A549 (cell line): ENCODE data around the gene SARM1. TPM values are rescaled to one million over a fixed set of nuclear protein-coding genes. Genes with fewer than 3 reads are reported as not detected.
A peak's percentile ranks its signal among the peaks of the same experiment; 100 is the strongest.

Source experiments
- ATAC-seq, 2 experiments: fragments of 200-7000 bp in 1 of 2; fragments of >200 bp in 1 of 2; cut with Nextera tagmentation in 1 of 2; cut with Tn5 transposase in 1 of 2; 3 replicates each; pipeline versions ENCODE4 v1.8.0 to v1.9.1; 2018 to 2020; ENCODE audit warnings: mild to moderate bottlenecking in 1 of 2, moderate library complexity in 1 of 2
- CTCF ChIA-PET: fragments of 300-600 bp; sonication (Branson Sonifier 250); formaldehyde crosslinking; extraction: SDS; loops from one replicate; lab custom pipeline; 2021; ENCODE audit warnings: antibody characterized with exemption, inconsistent platforms; lab: Yijun Ruan, JAX
- POLR2A ChIA-PET: fragments of 350-600 bp; formaldehyde crosslinking; extraction: SDS; loops from one replicate; lab custom pipeline; 2021; ENCODE audit warnings: antibody characterized with exemption, inconsistent platforms; lab: Yijun Ruan, JAX
- DNase-seq, 2 experiments: peaks; one replicate each; pipeline versions ENCODE4 v3.0.0 to v3.0.0-alpha.2; 2011 to 2016; ENCODE audit warnings: low read depth in 1 of 2, low spot score in 1 of 2
- FAIRE-seq: peaks from 2 replicates; lab custom pipeline; 2011; peaks lifted over from hg19 to GRCh38; lab: Jason Lieb, UNC
- H3K27ac ChIP-seq, 2 experiments: fragments of >200 bp; sonication (Bioruptor Twin); formaldehyde crosslinking; 3 replicates each; pipeline ENCODE4 v1.5.1; 2016 to 2017
- H3K4me1 ChIP-seq: fragments of >200 bp; sonication (Bioruptor Twin); formaldehyde crosslinking; 3 replicates; pipeline ENCODE4 v1.6.1; 2016
- H3K4me2 ChIP-seq: fragments of >200 bp; sonication (Bioruptor Twin); formaldehyde crosslinking; 3 replicates; pipeline ENCODE4 v1.6.1; 2016
- H3K4me3 ChIP-seq: fragments of >200 bp; sonication (Bioruptor Twin); formaldehyde crosslinking; 3 replicates; pipeline ENCODE4 v1.5.1; 2016
- H3K9me3 ChIP-seq: fragments of >200 bp; sonication (Bioruptor Twin); formaldehyde crosslinking; 3 replicates; pipeline ENCODE4 v1.6.1; 2016
- CEBPB ChIP-seq, 2 experiments: fragments of >200 bp in 1 of 2; sonication (Bioruptor Twin) in 1 of 2; formaldehyde crosslinking in 1 of 2; IDR thresholded peaks; 2 replicates each; pipeline ENCODE4 v1.6.1; 2012 to 2016
- CHD2 ChIP-seq: fragments of 150-350 bp; IDR thresholded peaks from 2 replicates; pipeline ENCODE4 v1.6.1; 2014; ENCODE audit warnings: low read length; ENCODE audit not compliant: partially characterized antibody
- CHD4 ChIP-seq: fragments of 200-600 bp; sonication (generic); IDR thresholded peaks from 2 replicates; pipeline ENCODE4 v1.6.1; 2016; ENCODE audit warnings: antibody characterized with exemption, mild to moderate bottlenecking, borderline replicate concordance
- FOSB ChIP-seq: fragments of 250-450 bp; sonication (Bioruptor Pico); IDR thresholded peaks from 2 replicates; pipeline ENCODE4 v1.5.0; 2020; ENCODE audit warnings: mild to moderate bottlenecking, moderate library complexity
- FOSL2 ChIP-seq, 2 experiments: fragments of 450-650 bp in 1 of 2; fragments of >200 bp in 1 of 2; sonication (Bioruptor Twin) in 1 of 2; formaldehyde crosslinking; IDR thresholded peaks; 2 replicates each; pipeline versions ENCODE4 v1.5.0 to v1.6.1; 2016 to 2020; ENCODE audit warnings: mild to moderate bottlenecking in 1 of 2, moderate library complexity in 1 of 2
- FOXS1 ChIP-seq: fragments of 250-450 bp; sonication (Bioruptor Pico); IDR thresholded peaks from 2 replicates; pipeline ENCODE4 v1.5.0; 2020; ENCODE audit warnings: mild to moderate bottlenecking, moderate library complexity
- HEYL ChIP-seq: fragments of 250-450 bp; sonication (Bioruptor Pico); IDR thresholded peaks from 2 replicates; pipeline ENCODE4 v1.8.0; 2021; ENCODE audit warnings: mild to moderate bottlenecking, moderate library complexity
- HOXB5 ChIP-seq: fragments of 250-450 bp; sonication (Bioruptor Pico); IDR thresholded peaks from 2 replicates; pipeline ENCODE4 v1.5.0; 2020; ENCODE audit warnings: mild to moderate bottlenecking, moderate library complexity
- KDM1A ChIP-seq: fragments of 200-600 bp; sonication (generic); IDR thresholded peaks from 2 replicates; pipeline ENCODE4 v1.6.1; 2016; ENCODE audit warnings: low read depth, mild to moderate bottlenecking
- MAZ ChIP-seq: fragments of 150-350 bp; IDR thresholded peaks from 2 replicates; pipeline ENCODE4 v1.6.1; 2014; ENCODE audit warnings: antibody characterized with exemption, low read depth, low read length, borderline replicate concordance
- MYC ChIP-seq: IDR thresholded peaks from 2 replicates; pipeline ENCODE4 v1.6.1; 2012; ENCODE audit warnings: mild to moderate bottlenecking, inconsistent platforms, low read length, improper control_type of control experiment, borderline replicate concordance
- NPAS2 ChIP-seq: fragments of 250-450 bp; sonication (Bioruptor Pico); IDR thresholded peaks from 2 replicates; pipeline ENCODE4 v1.8.0; 2022; ENCODE audit warnings: mild to moderate bottlenecking, moderate library complexity, borderline replicate concordance
- NR3C1 ChIP-seq: fragments of >200 bp; sonication (Bioruptor Twin); formaldehyde crosslinking; IDR thresholded peaks from 3 replicates; pipeline ENCODE4 v1.6.1; 2017
- PHF8 ChIP-seq: fragments of 200-600 bp; sonication (generic); IDR thresholded peaks from 2 replicates; pipeline ENCODE4 v1.6.1; 2016; ENCODE audit warnings: low read depth, mild to moderate bottlenecking, antibody characterized with exemption, moderate library complexity, borderline replicate concordance
- POLR2AphosphoS2 ChIP-seq: conservative IDR thresholded peaks from 2 replicates; pipeline ENCODE4 v1.6.1; 2012; ENCODE audit warnings: low read length, improper control_type of control experiment, inconsistent platforms
- RCOR1 ChIP-seq: fragments of 150-350 bp; IDR thresholded peaks from 2 replicates; pipeline ENCODE4 v1.6.1; 2014; ENCODE audit warnings: antibody characterized with exemption, low read length, low read depth
- RFX5 ChIP-seq: fragments of 450-650 bp; IDR thresholded peaks from 2 replicates; pipeline ENCODE4 v1.7.1; 2014; ENCODE audit warnings: antibody characterized with exemption, mild to moderate bottlenecking, moderate library complexity
- SREBF2 ChIP-seq: fragments of 450-650 bp; IDR thresholded peaks from 2 replicates; pipeline ENCODE4 v1.6.1; 2014; ENCODE audit warnings: mild to moderate bottlenecking, moderate library complexity
- TFCP2L1 ChIP-seq: fragments of 250-450 bp; sonication (Bioruptor Pico); IDR thresholded peaks from 2 replicates; pipeline ENCODE4 v1.5.0; 2021; ENCODE audit warnings: mild to moderate bottlenecking
- TP53 ChIP-seq: fragments of 250-450 bp; sonication (Bioruptor Pico); IDR thresholded peaks from 2 replicates; pipeline ENCODE4 v1.5.0; 2021; ENCODE audit warnings: mild to moderate bottlenecking, moderate library complexity
- ZC3H11A ChIP-seq: fragments of 450-650 bp; IDR thresholded peaks from 2 replicates; pipeline ENCODE4 v1.6.1; 2014; ENCODE audit warnings: antibody characterized with exemption, mild to moderate bottlenecking
- ZNF302 ChIP-seq: fragments of 250-450 bp; sonication (Bioruptor Pico); IDR thresholded peaks from 2 replicates; pipeline ENCODE4 v1.9.0; 2021; ENCODE audit warnings: inconsistent platforms, mild to moderate bottlenecking, moderate library complexity
- ZSCAN20 ChIP-seq: fragments of 250-450 bp; sonication (Bioruptor Pico); IDR thresholded peaks from 2 replicates; pipeline ENCODE4 v1.8.0; 2022; ENCODE audit warnings: mild to moderate bottlenecking, moderate library complexity
- WGBS: methylation state at CpG from one replicate; pipeline ENCODE4 v1.1.6; 2017; ENCODE audit errors: missing lambda C conversion rate; 5-methylcytosine and 5-hydroxymethylcytosine counted together
- polyA plus RNA-seq, 4 experiments: library from polyadenylated mRNA; depleted of rRNA in 3 of 4; stranded (reverse); fragments of >200 nt; fragmentation: RNase III in 1 of 4; extraction: RNeasy Plus Mini Kit Qiagen cat#74134 plus additional on column Dnase treatment in 1 of 4; gene quantifications; 2 replicates in 3 of 4; 3 replicates in 1 of 4; pipeline ENCODE4 v1.2.3, GENCODE V29; 2011 to 2017
- TF ChIP-seq, protein P1 (sequence below): fragments of 450-650 bp; IDR thresholded peaks from 2 replicates; pipeline ENCODE4 v1.6.1; 2014; ENCODE audit warnings: antibody characterized with exemption
- TF ChIP-seq, protein P2 (sequence below): IDR thresholded peaks from 2 replicates; pipeline ENCODE4 v1.6.1; 2012; ENCODE audit warnings: low read depth, borderline replicate concordance
- TF ChIP-seq, protein P3 (sequence below): IDR thresholded peaks from 2 replicates; pipeline ENCODE4 v1.6.1; 2012
- TF ChIP-seq, protein P4 (sequence below): fragments of >200 bp; sonication (Bioruptor Twin); formaldehyde crosslinking; IDR thresholded peaks from 3 replicates; pipeline ENCODE4 v1.5.1; 2016

The SARM1 gene
- polyA plus RNA-seq, 2 of the 4 experiments (the other 2 are of a cell fraction): 4.0 to 6.9 TPM

DNA sequence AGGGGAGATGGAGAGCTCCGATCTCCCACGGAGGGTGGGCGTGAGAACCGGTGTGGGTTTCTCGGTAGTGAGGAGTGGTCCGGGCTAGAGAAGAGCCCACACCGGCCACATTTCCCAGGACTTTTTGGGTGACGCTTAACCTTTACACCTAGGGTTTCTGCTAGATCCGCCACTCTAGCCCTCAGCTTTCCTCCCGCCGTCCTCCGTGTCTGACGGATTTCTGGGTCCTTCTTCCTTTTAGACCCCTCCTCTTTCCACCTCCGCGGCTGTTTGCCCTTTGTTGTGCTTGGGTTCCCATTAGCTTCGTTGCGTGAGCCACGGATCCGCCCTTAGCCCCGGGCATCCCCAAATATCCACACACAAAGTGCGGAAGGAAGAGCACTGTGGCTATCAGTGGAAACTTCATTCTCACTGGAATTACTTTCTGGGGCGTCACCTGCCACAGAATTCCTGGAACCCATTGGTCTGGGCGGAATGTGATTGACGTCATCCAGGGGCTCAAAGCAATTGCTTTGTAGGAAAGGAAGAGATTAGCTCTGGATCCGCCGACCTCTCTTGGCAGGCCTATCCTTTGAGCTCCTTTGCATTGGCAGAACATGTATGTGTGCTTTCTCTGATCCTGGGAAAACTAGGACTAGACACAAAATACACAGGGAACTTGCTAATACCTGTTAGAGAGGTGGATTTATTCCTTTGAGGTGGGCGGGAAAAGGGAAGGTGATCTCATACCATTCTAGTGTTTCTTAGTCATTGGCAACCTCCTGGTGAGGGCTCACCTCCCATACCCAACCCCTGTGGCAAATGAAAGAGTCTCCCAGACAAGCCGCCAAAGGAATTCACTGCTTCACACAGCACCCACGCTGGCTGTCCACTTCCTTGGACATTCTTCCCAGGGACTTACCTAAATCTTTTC lies 35.3 kb upstream of the SARM1 start:
- 0 out of 2 replicates have a peak, but pooled peaks have one; percentile 36 for TF ChIP-seq TP53 (CRISPR knock-in tag)
- TF ChIP-seq HOXB5 (CRISPR knock-in tag): peak; percentile 50; the same call in 1 of the 2 replicates
- TF ChIP-seq FOSB (CRISPR knock-in tag): 0 out of 2 replicates have a peak, but pooled peaks have one; percentile 49
- TF ChIP-seq POLR2AphosphoS2: peak; percentile 72; the same call in 1 of the 2 replicates
- no peak for TF ChIP-seq ZNF302 (CRISPR knock-in tag)
- no peak for TF ChIP-seq KDM1A
- TF ChIP-seq, protein P1, sequence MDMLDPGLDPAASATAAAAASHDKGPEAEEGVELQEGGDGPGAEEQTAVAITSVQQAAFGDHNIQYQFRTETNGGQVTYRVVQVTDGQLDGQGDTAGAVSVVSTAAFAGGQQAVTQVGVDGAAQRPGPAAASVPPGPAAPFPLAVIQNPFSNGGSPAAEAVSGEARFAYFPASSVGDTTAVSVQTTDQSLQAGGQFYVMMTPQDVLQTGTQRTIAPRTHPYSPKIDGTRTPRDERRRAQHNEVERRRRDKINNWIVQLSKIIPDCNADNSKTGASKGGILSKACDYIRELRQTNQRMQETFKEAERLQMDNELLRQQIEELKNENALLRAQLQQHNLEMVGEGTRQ: 0 out of 2 replicates have a peak, but pooled peaks have one; percentile 31
- no peak for TF ChIP-seq FOSL2 (IDR thresholded peaks at IDR 0.05)
- TF ChIP-seq FOSL2 (CRISPR knock-in tag; IDR thresholded peaks at IDR 0.05): no peak; the same call in 1 of the 2 replicates
- TF ChIP-seq PHF8: peak; percentile 11
- TF ChIP-seq NR3C1: no peak
- TF ChIP-seq, protein P2, sequence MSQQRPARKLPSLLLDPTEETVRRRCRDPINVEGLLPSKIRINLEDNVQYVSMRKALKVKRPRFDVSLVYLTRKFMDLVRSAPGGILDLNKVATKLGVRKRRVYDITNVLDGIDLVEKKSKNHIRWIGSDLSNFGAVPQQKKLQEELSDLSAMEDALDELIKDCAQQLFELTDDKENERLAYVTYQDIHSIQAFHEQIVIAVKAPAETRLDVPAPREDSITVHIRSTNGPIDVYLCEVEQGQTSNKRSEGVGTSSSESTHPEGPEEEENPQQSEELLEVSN: no peak
- TF ChIP-seq HEYL (CRISPR knock-in tag): no peak
- TF ChIP-seq, protein P3, sequence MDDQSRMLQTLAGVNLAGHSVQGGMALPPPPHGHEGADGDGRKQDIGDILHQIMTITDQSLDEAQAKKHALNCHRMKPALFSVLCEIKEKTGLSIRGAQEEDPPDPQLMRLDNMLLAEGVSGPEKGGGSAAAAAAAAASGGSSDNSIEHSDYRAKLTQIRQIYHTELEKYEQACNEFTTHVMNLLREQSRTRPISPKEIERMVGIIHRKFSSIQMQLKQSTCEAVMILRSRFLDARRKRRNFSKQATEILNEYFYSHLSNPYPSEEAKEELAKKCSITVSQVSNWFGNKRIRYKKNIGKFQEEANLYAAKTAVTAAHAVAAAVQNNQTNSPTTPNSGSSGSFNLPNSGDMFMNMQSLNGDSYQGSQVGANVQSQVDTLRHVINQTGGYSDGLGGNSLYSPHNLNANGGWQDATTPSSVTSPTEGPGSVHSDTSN: no peak
- peak; percentile 85; the same call in 1 of the 2 replicates for TF ChIP-seq TFCP2L1
- no peak for TF ChIP-seq FOXS1 (CRISPR knock-in tag)
- TF ChIP-seq MYC: 0 out of 2 replicates have a peak, but pooled peaks have one; percentile 35
- TF ChIP-seq ZC3H11A: no peak
- no peak for TF ChIP-seq MAZ
- no peak for TF ChIP-seq ZSCAN20 (CRISPR knock-in tag)
- TF ChIP-seq, all 56 proteins: peak for 8
- Histone ChIP-seq H3K9me3 (no peaks in the 10 kb centered on the region), H3K4me2 (peak overlapping the region; percentile 94), H3K4me3 (peak overlapping the region; percentile 86), H3K27ac (peak overlapping the region; percentile 87 to 92), H3K4me1 (peaks cover 31% of the 10 kb centered on the region)
- 2% methylated on average over 29 of the region's 29 CpGs for WGBS
- FAIRE-seq (peak; percentile 46), ATAC-seq (peak; percentile 54 to 61), DNase-seq (peak; percentile 77 to 85)
- ChIA-PET CTCF (interaction anchor here (0.7 to 7.0 kb wide), 13 partner anchors 10 to 110 kb away, joined by 3 to 41 read pairs (median 7); partner anchors contain the start of genes POLDIP2, TMEM97 and VTN), POLR2A (interaction anchor here (0.6 to 2.1 kb wide), 22 partner anchors 10 to 444 kb away, joined by 3 to 65 read pairs (median 4); partner anchors contain the start of genes POLDIP2, SARM1, SEBOX and SLC46A1)

DNA sequence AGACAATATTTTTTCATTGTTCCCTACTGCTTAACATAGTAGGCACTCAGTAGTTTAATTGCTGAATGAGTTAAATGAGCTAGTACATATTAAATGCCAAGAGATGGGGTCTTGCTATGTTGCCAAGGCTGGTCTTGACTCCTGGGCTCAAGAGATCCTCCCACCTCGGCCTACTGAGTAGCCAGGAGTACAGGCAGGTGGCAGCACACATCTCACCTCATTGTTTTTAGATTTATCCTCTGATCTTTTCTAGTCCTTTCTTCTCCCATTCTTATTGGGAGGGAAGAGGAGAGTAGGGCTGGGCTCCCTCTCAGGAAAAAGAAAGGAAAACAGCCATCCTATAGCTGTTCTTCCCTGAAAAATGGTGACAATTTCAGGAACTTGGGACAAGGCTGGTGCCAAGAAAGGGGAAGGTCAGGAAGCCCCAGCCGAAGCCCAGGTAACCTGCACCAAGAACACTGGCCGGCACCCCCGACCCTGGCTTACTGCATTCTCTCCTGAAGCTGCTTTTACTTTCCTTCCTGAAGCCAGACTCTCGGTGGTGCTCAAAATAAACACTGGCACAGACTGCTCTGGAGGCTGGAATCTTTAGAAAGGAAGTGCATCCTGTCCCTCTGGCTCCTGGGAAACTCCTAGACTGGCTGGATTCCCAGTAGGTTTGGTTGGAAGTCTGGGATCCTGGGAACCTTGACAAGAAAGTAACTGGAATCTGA lies 33.3 kb upstream of the SARM1 start:
- CTCF ChIA-PET: interaction anchor here (0.7 to 4.9 kb wide), 5 partner anchors 9 to 87 kb away, joined by 3 to 41 read pairs (median 4); no protein-coding TSS in a partner anchor
- ATAC-seq: no peak
- Histone ChIP-seq H3K4me3 (no peak overlapping the region), H3K4me1 (peaks cover 31% of the 10 kb centered on the region), H3K4me2 (peak overlapping the region; percentile 0; the same call in 1 of the 3 replicates), H3K9me3 (no peaks in the 10 kb centered on the region), H3K27ac (0 out of 6 replicates have a peak overlapping the region, but pooled peaks of 1 of the 2 experiments have one; percentile 10)
- 68% methylated on average over 5 of the region's 5 CpGs for WGBS
- POLR2A ChIA-PET: no interaction called here
- FAIRE-seq: no peak
- no peak for DNase-seq
- TF ChIP-seq FOSL2 (IDR thresholded peaks at IDR 0.05) (no peak), FOSL2 (CRISPR knock-in tag; IDR thresholded peaks at IDR 0.05) (no peak), CHD2 (no peak), RFX5 (no peak), TFCP2L1 (no peak), SREBF2 (no peak), KDM1A (no peak), PHF8 (no peak), RCOR1 (no peak), NPAS2 (CRISPR knock-in tag) (no peak), ZSCAN20 (CRISPR knock-in tag) (no peak), CEBPB (IDR thresholded peaks at IDR 0.05) (no peak), CHD4 (no peak)
- TF ChIP-seq, protein P4, sequence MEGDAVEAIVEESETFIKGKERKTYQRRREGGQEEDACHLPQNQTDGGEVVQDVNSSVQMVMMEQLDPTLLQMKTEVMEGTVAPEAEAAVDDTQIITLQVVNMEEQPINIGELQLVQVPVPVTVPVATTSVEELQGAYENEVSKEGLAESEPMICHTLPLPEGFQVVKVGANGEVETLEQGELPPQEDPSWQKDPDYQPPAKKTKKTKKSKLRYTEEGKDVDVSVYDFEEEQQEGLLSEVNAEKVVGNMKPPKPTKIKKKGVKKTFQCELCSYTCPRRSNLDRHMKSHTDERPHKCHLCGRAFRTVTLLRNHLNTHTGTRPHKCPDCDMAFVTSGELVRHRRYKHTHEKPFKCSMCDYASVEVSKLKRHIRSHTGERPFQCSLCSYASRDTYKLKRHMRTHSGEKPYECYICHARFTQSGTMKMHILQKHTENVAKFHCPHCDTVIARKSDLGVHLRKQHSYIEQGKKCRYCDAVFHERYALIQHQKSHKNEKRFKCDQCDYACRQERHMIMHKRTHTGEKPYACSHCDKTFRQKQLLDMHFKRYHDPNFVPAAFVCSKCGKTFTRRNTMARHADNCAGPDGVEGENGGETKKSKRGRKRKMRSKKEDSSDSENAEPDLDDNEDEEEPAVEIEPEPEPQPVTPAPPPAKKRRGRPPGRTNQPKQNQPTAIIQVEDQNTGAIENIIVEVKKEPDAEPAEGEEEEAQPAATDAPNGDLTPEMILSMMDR: no peak
- TF ChIP-seq, protein P3: no peak
